A549 (cell line): ENCODE measurements around the gene MOK.

Source experiments
- EHMT2 ChIP-seq: fragments of 200-600 bp; sonication (generic); IDR thresholded peaks from 2 replicates; pipeline ENCODE4 v1.6.1; 2016; ENCODE audit warnings: antibody characterized with exemption, low read depth, mild to moderate bottlenecking, moderate library complexity
- KDM1A ChIP-seq: fragments of 200-600 bp; sonication (generic); IDR thresholded peaks from 2 replicates; pipeline ENCODE4 v1.6.1; 2016; ENCODE audit warnings: low read depth, mild to moderate bottlenecking
- MAFK ChIP-seq: fragments of 450-650 bp; IDR thresholded peaks from 2 replicates; pipeline ENCODE4 v1.6.1; 2014; ENCODE audit not compliant: partially characterized antibody
- POLR2A ChIP-seq: IDR thresholded peaks from 2 replicates; pipeline ENCODE4 v1.6.1; 2012; ENCODE audit warnings: mild to moderate bottlenecking, low read length
- POLR2AphosphoS2 ChIP-seq: conservative IDR thresholded peaks from 2 replicates; pipeline ENCODE4 v1.6.1; 2012; ENCODE audit warnings: low read length, improper control_type of control experiment, inconsistent platforms
- RNF2 ChIP-seq: fragments of 200-600 bp; sonication (generic); IDR thresholded peaks from 2 replicates; pipeline ENCODE4 v1.6.1; 2016; ENCODE audit warnings: low read depth, mild to moderate bottlenecking, antibody characterized with exemption, moderate library complexity, borderline replicate concordance
- TF ChIP-seq, protein P1 (sequence below): fragments of >200 bp; sonication (Bioruptor Twin); formaldehyde crosslinking; IDR thresholded peaks from 3 replicates; pipeline ENCODE4 v1.5.1; 2016
- TF ChIP-seq, protein P2 (sequence below): fragments of >200 bp; sonication (Bioruptor Twin); formaldehyde crosslinking; IDR thresholded peaks from 3 replicates; pipeline ENCODE4 v1.6.1; 2016
- TF ChIP-seq, protein P3 (sequence below): IDR thresholded peaks from 2 replicates; pipeline ENCODE4 v1.6.1; 2012

DNA sequence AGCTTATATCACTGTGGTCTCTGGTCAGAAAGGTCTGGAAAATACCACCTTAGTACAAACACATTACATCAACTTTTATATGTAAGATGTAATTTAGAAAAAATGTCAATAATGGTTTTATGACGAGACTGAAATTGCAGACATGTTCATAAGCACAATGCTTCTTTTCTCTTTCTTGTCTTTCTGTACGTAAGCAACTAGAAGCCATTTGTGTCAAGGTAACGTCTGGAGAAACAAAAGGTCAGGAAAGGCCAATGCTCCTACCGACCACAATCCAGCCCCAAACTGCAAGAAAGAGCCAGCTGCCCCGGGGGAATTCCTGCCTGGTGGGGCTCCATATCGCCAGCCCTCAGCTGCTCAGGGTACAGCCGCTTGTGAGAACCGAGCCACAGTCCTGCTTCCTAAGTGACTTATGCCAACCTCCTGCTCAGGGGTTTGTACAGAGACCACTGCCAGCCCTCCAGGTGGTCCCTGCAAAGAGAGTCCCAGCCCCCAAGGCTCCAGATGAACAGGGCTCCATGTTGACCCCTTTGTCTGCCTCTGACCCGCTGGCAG lies 20.9 kb upstream of the MOK start:
- TF ChIP-seq, protein P1, sequence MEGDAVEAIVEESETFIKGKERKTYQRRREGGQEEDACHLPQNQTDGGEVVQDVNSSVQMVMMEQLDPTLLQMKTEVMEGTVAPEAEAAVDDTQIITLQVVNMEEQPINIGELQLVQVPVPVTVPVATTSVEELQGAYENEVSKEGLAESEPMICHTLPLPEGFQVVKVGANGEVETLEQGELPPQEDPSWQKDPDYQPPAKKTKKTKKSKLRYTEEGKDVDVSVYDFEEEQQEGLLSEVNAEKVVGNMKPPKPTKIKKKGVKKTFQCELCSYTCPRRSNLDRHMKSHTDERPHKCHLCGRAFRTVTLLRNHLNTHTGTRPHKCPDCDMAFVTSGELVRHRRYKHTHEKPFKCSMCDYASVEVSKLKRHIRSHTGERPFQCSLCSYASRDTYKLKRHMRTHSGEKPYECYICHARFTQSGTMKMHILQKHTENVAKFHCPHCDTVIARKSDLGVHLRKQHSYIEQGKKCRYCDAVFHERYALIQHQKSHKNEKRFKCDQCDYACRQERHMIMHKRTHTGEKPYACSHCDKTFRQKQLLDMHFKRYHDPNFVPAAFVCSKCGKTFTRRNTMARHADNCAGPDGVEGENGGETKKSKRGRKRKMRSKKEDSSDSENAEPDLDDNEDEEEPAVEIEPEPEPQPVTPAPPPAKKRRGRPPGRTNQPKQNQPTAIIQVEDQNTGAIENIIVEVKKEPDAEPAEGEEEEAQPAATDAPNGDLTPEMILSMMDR, result no peak
- TF ChIP-seq, protein P2, sequence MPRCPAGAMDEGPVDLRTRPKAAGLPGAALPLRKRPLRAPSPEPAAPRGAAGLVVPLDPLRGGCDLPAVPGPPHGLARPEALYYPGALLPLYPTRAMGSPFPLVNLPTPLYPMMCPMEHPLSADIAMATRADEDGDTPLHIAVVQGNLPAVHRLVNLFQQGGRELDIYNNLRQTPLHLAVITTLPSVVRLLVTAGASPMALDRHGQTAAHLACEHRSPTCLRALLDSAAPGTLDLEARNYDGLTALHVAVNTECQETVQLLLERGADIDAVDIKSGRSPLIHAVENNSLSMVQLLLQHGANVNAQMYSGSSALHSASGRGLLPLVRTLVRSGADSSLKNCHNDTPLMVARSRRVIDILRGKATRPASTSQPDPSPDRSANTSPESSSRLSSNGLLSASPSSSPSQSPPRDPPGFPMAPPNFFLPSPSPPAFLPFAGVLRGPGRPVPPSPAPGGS, result no peak
- TF ChIP-seq MAFK (no peak), EHMT2 (no peak), POLR2A (no peak), KDM1A (no peak), POLR2AphosphoS2 (no peak), RNF2 (no peak)
- TF ChIP-seq, protein P3, sequence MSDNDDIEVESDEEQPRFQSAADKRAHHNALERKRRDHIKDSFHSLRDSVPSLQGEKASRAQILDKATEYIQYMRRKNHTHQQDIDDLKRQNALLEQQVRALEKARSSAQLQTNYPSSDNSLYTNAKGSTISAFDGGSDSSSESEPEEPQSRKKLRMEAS, result no peak
